Prostate gland (tissue), 1 donor: ENCODE results near the gene DHRS7.

Source experiments
- POLR2A ChIP-seq: fragments of 450-650 bp; IDR thresholded peaks from one replicate; pipeline ENCODE4 v1.6.1; 2016; ENCODE audit warnings: antibody characterized with exemption, mild to moderate bottlenecking
- POLR2AphosphoS5 ChIP-seq: sonication (generic); formaldehyde crosslinking; IDR thresholded peaks from one replicate; pipeline ENCODE4 v1.6.1; 2017; ENCODE audit warnings: antibody characterized with exemption

GRCh38 chr14:60164712-60165546 lies at the start of gene DHRS7:
- TF ChIP-seq POLR2A: peak; percentile 65
- TF ChIP-seq POLR2AphosphoS5: peak; percentile 2
